PFSK-1 (cell line): Measurements from ENCODE around the gene UBXN7.

ENCODE experiments used
- FOXP2 ChIP-seq: optimal IDR thresholded peaks from 2 replicates; pipeline ENCODE3; 2011; ENCODE audit warnings: borderline replicate concordance, control low read depth, inconsistent platforms; ENCODE audit not compliant: insufficient read depth; ENCODE audit errors: extremely low read length, extremely low read depth
- POLR2AphosphoS5 ChIP-seq: IDR thresholded peaks from 2 replicates; pipeline ENCODE4 v1.6.1; 2012; ENCODE audit warnings: low read depth, mild to moderate bottlenecking, control low read depth, low read length, moderate library complexity
- REST ChIP-seq, 2 experiments: IDR thresholded peaks; 2 replicates each; pipeline versions ENCODE4 v1.6.1 to v1.8.0; 2011 to 2012; ENCODE audit warnings: low read depth in 2 of 2, low read length in 2 of 2, control low read depth in 1 of 2, inconsistent platforms in 1 of 2, mild to moderate bottlenecking in 1 of 2, moderate library complexity in 1 of 2; ENCODE audit not compliant: insufficient read depth in 1 of 2
- SIN3A ChIP-seq: IDR thresholded peaks from 2 replicates; pipeline ENCODE4 v1.6.1; 2012; ENCODE audit warnings: mild to moderate bottlenecking, low read length, moderate library complexity, borderline replicate concordance; ENCODE audit not compliant: insufficient read depth
- TAF1 ChIP-seq: IDR thresholded peaks from 2 replicates; pipeline ENCODE4 v1.6.1; 2012; ENCODE audit warnings: low read length, control low read depth, borderline replicate concordance; ENCODE audit not compliant: insufficient read depth

Gene UBXN7

GRCh38 chr3:196377321-196377720, 54.9 kb downstream of the UBXN7 start:
- TF ChIP-seq SIN3A, result no peak
- no peak for TF ChIP-seq POLR2AphosphoS5
- no peak for TF ChIP-seq FOXP2
- no peak for TF ChIP-seq TAF1
- TF ChIP-seq REST (IDR thresholded peaks at IDR 0.05; ENCODE audit: insufficient read depth in 1 of 2, low read depth in 2 of 2, low read length in 2 of 2), result no peak

DNA sequence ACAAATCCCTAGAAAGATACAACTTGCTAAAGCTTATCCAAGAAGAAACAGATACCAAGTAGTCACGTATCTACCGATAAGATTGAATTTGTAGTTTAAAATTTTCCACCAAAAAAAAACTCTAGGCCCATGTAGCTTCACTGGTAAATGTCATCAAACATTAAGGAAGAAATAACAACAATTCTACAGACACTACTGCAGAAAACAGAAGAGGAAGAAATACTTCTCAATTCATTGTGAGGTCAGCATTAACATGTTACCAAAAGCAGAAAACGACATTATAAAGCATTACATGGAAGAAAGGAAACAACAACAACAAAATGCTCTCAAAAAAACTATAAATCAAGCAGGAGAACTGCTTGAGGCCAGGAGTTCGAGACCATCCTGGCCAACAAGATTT, 66.5 kb downstream of the UBXN7 start:
- TF ChIP-seq FOXP2, result no peak
- no peak for TF ChIP-seq POLR2AphosphoS5
- no peak for TF ChIP-seq TAF1
- TF ChIP-seq SIN3A, result no peak
- TF ChIP-seq REST (IDR thresholded peaks at IDR 0.05; ENCODE audit: insufficient read depth in 1 of 2, low read depth in 2 of 2, low read length in 2 of 2), result no peak

GRCh38 chr3:196360586-196360985, 71.6 kb downstream of the UBXN7 start:
- no peak for TF ChIP-seq REST (IDR thresholded peaks at IDR 0.05; ENCODE audit: insufficient read depth in 1 of 2, low read depth in 2 of 2, low read length in 2 of 2)
- no peak for TF ChIP-seq POLR2AphosphoS5
- no peak for TF ChIP-seq FOXP2
- TF ChIP-seq TAF1, result no peak
- TF ChIP-seq SIN3A, result no peak

DNA sequence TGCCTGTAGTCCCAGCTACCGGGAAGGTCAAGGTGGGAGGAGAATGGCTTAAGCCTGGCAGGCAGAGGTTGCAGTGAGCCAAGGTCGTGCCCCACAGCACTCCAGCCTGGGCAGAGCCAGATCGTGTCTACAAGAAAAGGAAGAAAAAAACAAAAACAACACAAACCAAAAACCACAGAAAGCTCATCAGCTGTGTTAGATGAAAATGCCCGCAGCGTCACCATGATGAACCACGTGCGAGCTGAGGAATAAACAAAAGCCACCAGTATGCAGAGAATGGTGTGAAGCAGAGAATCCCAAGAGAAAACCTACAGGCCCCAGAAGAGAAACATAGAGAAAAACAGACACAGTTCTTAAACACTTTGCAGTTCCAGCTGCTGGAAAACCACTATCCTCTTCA, 74.3 kb downstream of the UBXN7 start:
- TF ChIP-seq POLR2AphosphoS5, result no peak

GRCh38 chr3:196356556-196356955, 75.7 kb downstream of the UBXN7 start:
- TF ChIP-seq FOXP2 (no peak), SIN3A (no peak), REST (IDR thresholded peaks at IDR 0.05; ENCODE audit: insufficient read depth in 1 of 2, low read depth in 2 of 2, low read length in 2 of 2) (no peak), TAF1 (no peak), POLR2AphosphoS5 (no peak)

DNA sequence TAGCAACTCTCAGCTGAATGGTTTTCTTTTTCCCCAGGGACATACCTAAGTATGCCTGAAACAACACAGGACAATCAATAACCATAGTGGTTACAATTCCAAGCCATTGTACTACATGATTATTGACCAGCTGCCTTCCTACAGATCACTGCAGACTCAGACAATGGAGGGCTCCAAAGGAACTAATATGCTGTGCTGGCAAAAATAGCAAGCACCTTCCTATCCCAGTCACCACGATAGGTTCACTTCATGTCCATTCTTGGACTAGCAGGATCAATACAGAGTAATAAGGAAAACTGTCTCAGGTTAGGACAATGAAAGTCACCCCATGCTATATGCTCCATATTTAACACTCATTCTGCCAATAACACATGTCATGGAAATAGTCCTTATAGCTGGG, 76.6 kb downstream of the UBXN7 start:
- TF ChIP-seq FOXP2 (no peak), POLR2AphosphoS5 (no peak), SIN3A (no peak), REST (IDR thresholded peaks at IDR 0.05; ENCODE audit: insufficient read depth in 1 of 2, low read depth in 2 of 2, low read length in 2 of 2) (no peak), TAF1 (no peak)
